HG03342 (cell line): Measurements from ENCODE around the gene ZNF397.

ENCODE experiments used
- ATAC-seq: cut with Tn5 transposase; IDR thresholded peaks from one replicate; pipeline ENCODE4 v1.9.1; 2021; ENCODE audit warnings: mild to moderate bottlenecking, moderate library complexity; ENCODE audit not compliant: unreplicated experiment

ZNF397 gene

GRCh38 chr18:35290094-35290735 is 49.4 kb downstream of the ZNF397 start, which contains the start of gene ZSCAN30:
TSS of gene ZSCAN30 (minus strand) at chr18:35290229. CDS start at chr18:35264352, 25,877 bp downstream.
- ATAC-seq, result peak; percentile 91

GRCh38 chr18:35291166-35291565 is 50.3 kb downstream of the ZNF397 start:
- ATAC-seq, result no peak

GRCh38 chr18:35296060-35296459 is 55.2 kb downstream of the ZNF397 start:
- ATAC-seq, result no peak

- ATAC-seq, result no peak
Measured at GRCh38 chr18:35303610-35304009, 62.8 kb downstream of the ZNF397 start.

GRCh38 chr18:35306588-35307250 is 65.9 kb downstream of the ZNF397 start:
- no peak for ATAC-seq
